Testis (tissue), 3 donors: ENCODE data around the gene MRPL52. TPM values are rescaled to one million over a fixed set of nuclear protein-coding genes. Genes with fewer than 3 reads are reported as not detected.

Experiments
- DNase-seq: peaks from one replicate; pipeline ENCODE4 v3.0.0-alpha.2; 2019
- H3K27ac ChIP-seq, 2 donors: fragments of 200-600 bp; sonication (generic); one replicate each; pipeline ENCODE4 v1.5.1; 2019
- H3K27me3 ChIP-seq: fragments of 200-600 bp; sonication (generic); one replicate; pipeline ENCODE4 v1.5.1; 2019
- H3K36me3 ChIP-seq: fragments of 200-600 bp; sonication (generic); one replicate; pipeline ENCODE4 v1.5.1; 2017; ENCODE audit warnings: low read depth; ENCODE audit errors: missing control alignments
- H3K4me1 ChIP-seq: fragments of 200-600 bp; sonication (generic); one replicate; pipeline ENCODE4 v1.5.1; 2019
- H3K4me3 ChIP-seq, 2 donors: fragments of 200-600 bp; sonication (generic); one replicate each; pipeline ENCODE4 v1.5.1; 2017 to 2019
- H3K9me3 ChIP-seq: fragments of 200-600 bp; sonication (generic); one replicate; pipeline ENCODE4 v1.5.1; 2017
- CTCF ChIP-seq, 3 experiments: fragments of 450-650 bp in 2 of 3; fragments of 200-600 bp in 1 of 3; sonication (generic) in 1 of 3; IDR thresholded peaks; one replicate each; pipeline ENCODE4 v1.5.1; 2016 to 2019; ENCODE audit warnings: antibody characterized with exemption in 3 of 3, mild to moderate bottlenecking in 2 of 3, moderate library complexity in 1 of 3
- POLR2A ChIP-seq: fragments of 450-650 bp; IDR thresholded peaks from one replicate; pipeline ENCODE4 v1.6.1; 2017; ENCODE audit warnings: antibody characterized with exemption, mild to moderate bottlenecking, moderate library complexity
- WGBS, 2 donors: methylation state at CpG; one replicate each; pipeline ENCODE4 v1.1.5; 2018; 5-methylcytosine and 5-hydroxymethylcytosine counted together
- intact Hi-C: fragments of 100-400 bp; cut with DNase I; formaldehyde crosslinking; loops from one replicate; pipeline ENCODE4 v1.15.1; 2023; ENCODE audit warnings: low total_unique reads
- polyA plus RNA-seq: library from polyadenylated mRNA; stranded (reverse); fragments of 350-450 nt; fragmentation: Illumina TruSeq; extraction: RNeasy Lipid Tissue Mini Kit (QIAGEN cat#74804); gene quantifications from one replicate; pipeline ENCODE4 v1.2.3, GENCODE V29; 2014; ENCODE audit warnings: low read depth, low replicate concordance; ENCODE audit not compliant: insufficient read depth
- total RNA-seq, 2 donors: library from RNA; depleted of rRNA; stranded (reverse); fragments of >200 nt; gene quantifications; one replicate each; pipeline ENCODE4 v1.2.3, GENCODE V29; 2016

Gene MRPL52
- total and polyA plus RNA-seq, 3 donors from 2014 or later: 31.1 to 77.0 (median 47.0) TPM

- Histone ChIP-seq H3K36me3 (no peaks in the 10 kb centered on the region), H3K27ac (no peak overlapping the region), H3K27me3 (no peaks in the 10 kb centered on the region), H3K9me3 (no peaks in the 10 kb centered on the region), H3K4me1 (no peaks in the 10 kb centered on the region), H3K4me3 (no peak overlapping the region)
- no peak for DNase-seq
- intact Hi-C loops: no loop called here
- no peak for TF ChIP-seq CTCF (IDR thresholded peaks at IDR 0.05)
- TF ChIP-seq POLR2A: no peak
Measured at GRCh38 chr14:22861651-22862050, 32.0 kb downstream of the MRPL52 start.

GRCh38 chr14:22864979-22865378 is 35.3 kb downstream of the MRPL52 start:
- H3K4me1 ChIP-seq: no peaks in the 10 kb centered on the region
- no peak overlapping the region for H3K27ac ChIP-seq
- WGBS, 2 donors: 85 to 89% methylated on average over 4 of the region's 4 CpGs
- no peak for DNase-seq
- H3K36me3 ChIP-seq: no peaks in the 10 kb centered on the region
- intact Hi-C loops: no loop called here
- TF ChIP-seq CTCF (IDR thresholded peaks at IDR 0.05) (no peak), POLR2A (no peak)
- H3K27me3 ChIP-seq: no peaks in the 10 kb centered on the region
- no peak overlapping the region for H3K4me3 ChIP-seq
- H3K9me3 ChIP-seq: no peaks in the 10 kb centered on the region

GRCh38 chr14:22865424-22866405 is 36.0 kb downstream of the MRPL52 start:
- Histone ChIP-seq H3K4me1 (no peaks in the 10 kb centered on the region), H3K9me3 (no peaks in the 10 kb centered on the region), H3K36me3 (no peaks in the 10 kb centered on the region), H3K4me3 (no peak overlapping the region), H3K27ac (no peak overlapping the region), H3K27me3 (no peaks in the 10 kb centered on the region)
- no peak for DNase-seq
- intact Hi-C loops: no loop called here
- 63 to 68% methylated on average over 6 of the region's 6 CpGs for WGBS, 2 donors
- TF ChIP-seq CTCF (IDR thresholded peaks at IDR 0.05) (no peak), POLR2A (no peak)

GRCh38 chr14:22866874-22867273 is 37.2 kb downstream of the MRPL52 start:
- H3K4me3 ChIP-seq: no peak overlapping the region
- TF ChIP-seq CTCF (IDR thresholded peaks at IDR 0.05): no peak
- TF ChIP-seq POLR2A: no peak
- no peak for DNase-seq
- no peak overlapping the region for H3K27ac ChIP-seq
- intact Hi-C loops: no loop called here
- no peaks in the 10 kb centered on the region for H3K4me1 ChIP-seq
- H3K27me3 ChIP-seq: no peaks in the 10 kb centered on the region
- WGBS, 2 donors: 93 to 97% methylated on average over 5 of the region's 5 CpGs
- H3K36me3 ChIP-seq: no peaks in the 10 kb centered on the region
- no peaks in the 10 kb centered on the region for H3K9me3 ChIP-seq
